ENCODE results near the gene PDLIM7.

The PDLIM7 gene

GRCh38 chr5:177524539-177524900, 27.1 kb upstream of the PDLIM7 start:
- H3K14ac ChIP-seq (ENCODE audit: low read length in 2 of 2), result no peak overlapping the region
- H3K4me2 ChIP-seq (ENCODE audit: low read length, poor library complexity, severe bottlenecking), result no peak overlapping the region
- no peak overlapping the region for H3K18ac ChIP-seq (ENCODE audit: low read depth in 1 of 2, low read length in 2 of 2)
- H2BK120ac ChIP-seq (ENCODE audit: low read depth, low read length), result no peak overlapping the region
- H2BK5ac ChIP-seq (ENCODE audit: low read depth, low read length, poor library complexity, severe bottlenecking), result no peak overlapping the region
- H2BK15ac ChIP-seq (ENCODE audit: low read depth, poor library complexity, severe bottlenecking), result no peak overlapping the region
- no peak overlapping the region for H2AK5ac ChIP-seq (ENCODE audit: low read length, severe bottlenecking)
- H2BK12ac ChIP-seq (ENCODE audit: low read length in 2 of 2), result no peak overlapping the region
- no peak overlapping the region for H3K23ac ChIP-seq (ENCODE audit: low read length in 2 of 2)
- no peak for DNase-seq
- no peak overlapping the region for H4K91ac ChIP-seq (ENCODE audit: low read length)
- no peak overlapping the region for H3K9ac ChIP-seq (ENCODE audit: low read length)
- H3K4ac ChIP-seq (ENCODE audit: low read depth in 1 of 2, low read length in 2 of 2), result no peak overlapping the region
- WGBS, result 98% methylated on average over 12 of the region's 12 CpGs
- H3K36me3 ChIP-seq (ENCODE audit: control insufficient read depth in 1 of 2, insufficient read depth in 2 of 2, low read depth in 1 of 2, low read length in 2 of 2), result peaks cover 89 to 94% of the 10 kb centered on the region in 2 experiments
- no peak overlapping the region for H2AFZ ChIP-seq (ENCODE audit: low read depth, low read length)
- H3K27me3 ChIP-seq (ENCODE audit: control insufficient read depth in 1 of 2, insufficient read depth in 1 of 2, low read length in 2 of 2), result no peaks in the 10 kb centered on the region
- H3K9me3 ChIP-seq (ENCODE audit: control insufficient read depth, low read length), result no peaks in the 10 kb centered on the region
- H3K79me1 ChIP-seq (replicated peaks; ENCODE audit: low read length, poor library complexity, severe bottlenecking), result peaks cover 70% of the 10 kb centered on the region
- H3K4me1 ChIP-seq (ENCODE audit: control insufficient read depth, insufficient read depth, low read depth, low read length), result peaks cover 3% of the 10 kb centered on the region
- H3K27ac ChIP-seq (ENCODE audit: low read length, poor library complexity, severe bottlenecking), result no peak overlapping the region
- no peak overlapping the region for H3K4me3 ChIP-seq (ENCODE audit: insufficient read depth in 1 of 2, low read depth in 1 of 2, low read length in 2 of 2)
- H4K8ac ChIP-seq (ENCODE audit: low read length), result no peak overlapping the region

GRCh38 chr5:177523711-177524538, 26.5 kb upstream of the PDLIM7 start:
- WGBS, result 96% methylated on average over 19 of the region's 19 CpGs
- H3K4me2 ChIP-seq (ENCODE audit: low read length, poor library complexity, severe bottlenecking), result no peak overlapping the region
- peaks cover 5% of the 10 kb centered on the region for H3K4me1 ChIP-seq (ENCODE audit: control insufficient read depth, insufficient read depth, low read depth, low read length)
- peaks cover 87 to 94% of the 10 kb centered on the region in 2 experiments for H3K36me3 ChIP-seq (ENCODE audit: control insufficient read depth in 1 of 2, insufficient read depth in 2 of 2, low read depth in 1 of 2, low read length in 2 of 2)
- H2BK12ac ChIP-seq (ENCODE audit: low read length in 2 of 2), result no peak overlapping the region
- DNase-seq, result no peak
- peaks cover 69% of the 10 kb centered on the region for H3K79me1 ChIP-seq (replicated peaks; ENCODE audit: low read length, poor library complexity, severe bottlenecking)
- no peak overlapping the region for H2AFZ ChIP-seq (ENCODE audit: low read depth, low read length)
- no peak overlapping the region for H2BK15ac ChIP-seq (ENCODE audit: low read depth, poor library complexity, severe bottlenecking)
- H3K27me3 ChIP-seq (ENCODE audit: control insufficient read depth in 1 of 2, insufficient read depth in 1 of 2, low read length in 2 of 2), result no peaks in the 10 kb centered on the region
- H3K18ac ChIP-seq (ENCODE audit: low read depth in 1 of 2, low read length in 2 of 2), result no peak overlapping the region
- H2BK5ac ChIP-seq (ENCODE audit: low read depth, low read length, poor library complexity, severe bottlenecking), result no peak overlapping the region
- no peak overlapping the region for H3K4ac ChIP-seq (ENCODE audit: low read depth in 1 of 2, low read length in 2 of 2)
- no peaks in the 10 kb centered on the region for H3K9me3 ChIP-seq (ENCODE audit: control insufficient read depth, low read length)
- no peak overlapping the region for H4K91ac ChIP-seq (ENCODE audit: low read length)
- no peak overlapping the region for H3K27ac ChIP-seq (ENCODE audit: low read length, poor library complexity, severe bottlenecking)
- H3K9ac ChIP-seq (ENCODE audit: low read length), result no peak overlapping the region
- H4K8ac ChIP-seq (ENCODE audit: low read length), result no peak overlapping the region
- H3K23ac ChIP-seq (ENCODE audit: low read length in 2 of 2), result no peak overlapping the region
- H2BK120ac ChIP-seq (ENCODE audit: low read depth, low read length), result no peak overlapping the region
- H3K4me3 ChIP-seq (ENCODE audit: insufficient read depth in 1 of 2, low read depth in 1 of 2, low read length in 2 of 2), result no peak overlapping the region
- no peak overlapping the region for H3K14ac ChIP-seq (ENCODE audit: low read length in 2 of 2)
- H2AK5ac ChIP-seq (ENCODE audit: low read length, severe bottlenecking), result no peak overlapping the region

GRCh38 chr5:177520916-177521513, 23.6 kb upstream of the PDLIM7 start:
- Histone ChIP-seq H2BK12ac (ENCODE audit: low read length in 2 of 2) (no peak overlapping the region), H3K23ac (ENCODE audit: low read length in 2 of 2) (no peak overlapping the region), H3K4me1 (ENCODE audit: control insufficient read depth, insufficient read depth, low read depth, low read length) (peaks cover 9% of the 10 kb centered on the region), H3K14ac (ENCODE audit: low read length in 2 of 2) (no peak overlapping the region), H3K79me1 (replicated peaks; ENCODE audit: low read length, poor library complexity, severe bottlenecking) (peaks cover 49% of the 10 kb centered on the region), H3K27me3 (ENCODE audit: control insufficient read depth in 1 of 2, insufficient read depth in 1 of 2, low read length in 2 of 2) (no peaks in the 10 kb centered on the region), H3K4ac (ENCODE audit: low read depth in 1 of 2, low read length in 2 of 2) (no peak overlapping the region), H2BK15ac (ENCODE audit: low read depth, poor library complexity, severe bottlenecking) (no peak overlapping the region), H2BK120ac (ENCODE audit: low read depth, low read length) (no peak overlapping the region), H2BK5ac (ENCODE audit: low read depth, low read length, poor library complexity, severe bottlenecking) (no peak overlapping the region), H3K4me2 (ENCODE audit: low read length, poor library complexity, severe bottlenecking) (no peak overlapping the region), H3K9ac (ENCODE audit: low read length) (no peak overlapping the region), H3K36me3 (ENCODE audit: control insufficient read depth in 1 of 2, insufficient read depth in 2 of 2, low read depth in 1 of 2, low read length in 2 of 2) (peaks cover 58 to 66% of the 10 kb centered on the region in 2 experiments), H2AFZ (ENCODE audit: low read depth, low read length) (no peak overlapping the region), H2AK5ac (ENCODE audit: low read length, severe bottlenecking) (no peak overlapping the region), H3K27ac (ENCODE audit: low read length, poor library complexity, severe bottlenecking) (no peak overlapping the region), H3K4me3 (ENCODE audit: insufficient read depth in 1 of 2, low read depth in 1 of 2, low read length in 2 of 2) (no peak overlapping the region), H4K8ac (ENCODE audit: low read length) (no peak overlapping the region), H4K91ac (ENCODE audit: low read length) (no peak overlapping the region), H3K18ac (ENCODE audit: low read depth in 1 of 2, low read length in 2 of 2) (no peak overlapping the region), H3K9me3 (ENCODE audit: control insufficient read depth, low read length) (no peaks in the 10 kb centered on the region)
- no peak for DNase-seq
- 100% methylated on average over 2 of the region's 2 CpGs for WGBS

- H3K4me1 ChIP-seq (ENCODE audit: control insufficient read depth, insufficient read depth, low read depth, low read length), result peaks cover 14% of the 10 kb centered on the region
- H3K36me3 ChIP-seq (ENCODE audit: control insufficient read depth in 1 of 2, insufficient read depth in 2 of 2, low read depth in 1 of 2, low read length in 2 of 2), result peaks cover 58 to 64% of the 10 kb centered on the region in 2 experiments
- 99% methylated on average over 3 of the region's 3 CpGs for WGBS
- no peak overlapping the region for H4K8ac ChIP-seq (ENCODE audit: low read length)
- no peak overlapping the region for H2BK15ac ChIP-seq (ENCODE audit: low read depth, poor library complexity, severe bottlenecking)
- H2AFZ ChIP-seq (ENCODE audit: low read depth, low read length), result no peak overlapping the region
- H3K9me3 ChIP-seq (ENCODE audit: control insufficient read depth, low read length), result no peaks in the 10 kb centered on the region
- H3K9ac ChIP-seq (ENCODE audit: low read length), result no peak overlapping the region
- peaks cover 48% of the 10 kb centered on the region for H3K79me1 ChIP-seq (replicated peaks; ENCODE audit: low read length, poor library complexity, severe bottlenecking)
- H3K4me3 ChIP-seq (ENCODE audit: insufficient read depth in 1 of 2, low read depth in 1 of 2, low read length in 2 of 2), result no peak overlapping the region
- H3K27ac ChIP-seq (ENCODE audit: low read length, poor library complexity, severe bottlenecking), result no peak overlapping the region
- no peak overlapping the region for H3K4ac ChIP-seq (ENCODE audit: low read depth in 1 of 2, low read length in 2 of 2)
- no peak overlapping the region for H3K23ac ChIP-seq (ENCODE audit: low read length in 2 of 2)
- no peak overlapping the region for H4K91ac ChIP-seq (ENCODE audit: low read length)
- H2BK12ac ChIP-seq (ENCODE audit: low read length in 2 of 2), result no peak overlapping the region
- no peak overlapping the region for H2BK5ac ChIP-seq (ENCODE audit: low read depth, low read length, poor library complexity, severe bottlenecking)
- no peaks in the 10 kb centered on the region for H3K27me3 ChIP-seq (ENCODE audit: control insufficient read depth in 1 of 2, insufficient read depth in 1 of 2, low read length in 2 of 2)
- no peak overlapping the region for H3K18ac ChIP-seq (ENCODE audit: low read depth in 1 of 2, low read length in 2 of 2)
- H2BK120ac ChIP-seq (ENCODE audit: low read depth, low read length), result no peak overlapping the region
- no peak for DNase-seq
- no peak overlapping the region for H3K14ac ChIP-seq (ENCODE audit: low read length in 2 of 2)
- H3K4me2 ChIP-seq (ENCODE audit: low read length, poor library complexity, severe bottlenecking), result no peak overlapping the region
- no peak overlapping the region for H2AK5ac ChIP-seq (ENCODE audit: low read length, severe bottlenecking)
Observed at GRCh38 chr5:177520271-177520670, 22.9 kb upstream of the PDLIM7 start.

Measured in mesenchymal stem cell (in vitro differentiated cells and primary cell).